ENCODE data around the gene MAML3.

Gene MAML3

DNA sequence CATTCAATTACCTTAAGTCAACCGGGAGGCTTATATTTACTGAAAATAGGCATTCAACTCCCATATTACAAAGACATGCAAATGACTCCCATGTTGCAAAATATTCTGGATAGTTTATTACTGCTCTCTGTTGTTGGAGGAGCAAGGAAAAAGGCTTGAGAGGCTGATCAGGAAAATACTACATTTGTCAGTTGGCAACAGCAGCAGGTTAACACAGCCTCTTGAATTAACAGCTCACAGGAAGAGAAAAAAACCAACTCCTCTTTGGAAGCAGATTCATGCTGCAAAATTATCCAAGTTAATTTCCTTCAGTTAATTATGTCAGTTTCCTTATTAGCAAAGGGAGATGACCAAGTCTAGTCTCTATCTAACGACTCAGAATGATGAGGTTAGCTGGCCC, 238.9 kb downstream of the MAML3 start:
- no peak for DNase-seq

DNA sequence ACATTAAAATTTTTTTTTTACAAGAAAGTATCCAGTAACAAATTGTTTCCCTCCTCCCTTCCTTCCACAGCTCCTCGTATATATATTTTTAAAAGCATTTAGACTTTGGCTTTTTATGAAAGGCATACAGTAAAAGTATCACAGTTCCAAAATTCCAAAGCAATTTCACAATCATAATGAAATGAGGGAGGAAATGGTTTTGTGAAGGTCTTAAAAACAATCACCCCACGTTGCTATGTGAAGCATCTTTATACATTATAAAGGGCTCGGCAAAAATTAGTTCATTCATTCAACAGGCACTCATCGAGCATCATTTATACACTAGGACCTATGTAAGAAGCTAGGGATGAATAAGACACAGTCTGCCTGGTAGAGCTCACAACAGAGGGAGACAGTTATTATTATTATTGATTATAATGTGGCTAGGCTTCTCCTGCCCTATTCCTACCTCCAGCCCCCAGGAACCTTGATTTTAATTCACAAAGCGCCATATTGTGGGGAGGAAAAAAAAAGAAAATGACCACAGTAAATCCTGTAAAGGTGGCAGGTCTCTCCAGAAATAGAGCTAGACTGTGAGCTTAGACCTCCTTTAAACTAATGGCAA, 239.9 kb downstream of the MAML3 start:
- DNase-seq = peak; percentile 13

DNA sequence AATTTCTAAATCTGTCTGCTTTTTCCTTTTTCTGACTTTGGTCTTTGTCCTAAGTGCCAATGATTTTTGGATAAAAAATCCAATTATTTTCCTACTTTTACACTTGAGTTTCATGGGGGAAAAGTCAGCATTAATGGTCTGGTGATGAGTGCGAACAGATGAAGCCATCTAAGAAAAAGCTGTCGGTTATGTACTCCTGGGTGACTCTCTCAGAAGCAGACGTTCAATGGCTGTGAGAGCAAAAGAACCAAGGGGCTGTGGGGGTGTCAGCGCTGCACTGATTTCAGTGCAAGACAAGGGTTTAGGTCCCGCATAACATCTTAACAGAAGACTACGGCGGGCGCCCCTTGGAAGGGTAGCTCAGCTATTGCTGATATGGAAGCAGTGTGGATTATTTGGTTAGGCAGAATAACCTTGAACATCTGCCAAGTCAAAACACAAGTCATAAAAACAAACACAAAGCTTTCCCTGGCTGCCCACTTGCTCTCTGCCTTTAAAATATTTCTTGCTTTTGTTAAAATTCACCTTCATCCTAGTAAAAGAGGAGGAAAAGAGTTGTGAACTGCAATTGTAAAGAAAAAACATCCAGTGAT, 240.5 kb downstream of the MAML3 start:
- DNase-seq = no peak

DNA sequence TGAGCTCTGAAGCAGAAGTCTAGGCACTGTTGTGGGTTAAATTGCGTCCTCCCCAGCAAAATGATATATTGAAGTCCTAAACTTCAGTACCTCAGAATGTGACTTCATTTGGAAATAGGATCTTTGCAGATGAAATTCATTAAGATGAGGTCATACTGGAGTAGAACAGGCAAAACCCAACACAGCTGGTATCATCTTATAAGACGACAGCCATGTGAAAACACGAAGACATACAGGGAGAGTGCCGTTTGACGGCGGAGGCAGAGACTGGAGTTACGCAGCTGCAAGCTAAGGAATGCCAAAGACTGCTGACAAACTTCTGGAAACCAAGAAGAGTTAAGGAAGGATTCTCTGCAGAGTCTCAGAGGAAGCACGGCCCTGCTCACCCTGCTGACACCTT, 241.5 kb downstream of the MAML3 start:
- no peak for DNase-seq

DNA sequence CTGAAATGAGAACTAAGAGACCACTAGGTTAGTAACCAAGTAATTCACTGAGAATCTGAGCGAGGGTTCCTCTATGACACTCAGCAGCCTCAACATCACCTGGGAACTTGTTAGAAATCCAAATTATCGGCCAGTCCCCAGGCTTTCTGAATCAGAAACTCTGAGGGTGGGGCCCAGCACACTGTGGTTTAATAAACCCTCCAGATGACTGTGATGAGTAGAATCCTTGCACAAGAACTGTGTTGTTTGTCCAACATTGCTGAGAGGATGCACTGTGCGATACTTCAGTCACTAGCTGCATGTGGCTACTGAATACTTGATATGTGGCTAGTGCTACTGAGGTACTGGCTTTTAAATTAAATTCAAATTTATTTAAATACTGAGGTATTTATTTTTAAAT, 243.9 kb downstream of the MAML3 start:
- DNase-seq = no peak

DNA sequence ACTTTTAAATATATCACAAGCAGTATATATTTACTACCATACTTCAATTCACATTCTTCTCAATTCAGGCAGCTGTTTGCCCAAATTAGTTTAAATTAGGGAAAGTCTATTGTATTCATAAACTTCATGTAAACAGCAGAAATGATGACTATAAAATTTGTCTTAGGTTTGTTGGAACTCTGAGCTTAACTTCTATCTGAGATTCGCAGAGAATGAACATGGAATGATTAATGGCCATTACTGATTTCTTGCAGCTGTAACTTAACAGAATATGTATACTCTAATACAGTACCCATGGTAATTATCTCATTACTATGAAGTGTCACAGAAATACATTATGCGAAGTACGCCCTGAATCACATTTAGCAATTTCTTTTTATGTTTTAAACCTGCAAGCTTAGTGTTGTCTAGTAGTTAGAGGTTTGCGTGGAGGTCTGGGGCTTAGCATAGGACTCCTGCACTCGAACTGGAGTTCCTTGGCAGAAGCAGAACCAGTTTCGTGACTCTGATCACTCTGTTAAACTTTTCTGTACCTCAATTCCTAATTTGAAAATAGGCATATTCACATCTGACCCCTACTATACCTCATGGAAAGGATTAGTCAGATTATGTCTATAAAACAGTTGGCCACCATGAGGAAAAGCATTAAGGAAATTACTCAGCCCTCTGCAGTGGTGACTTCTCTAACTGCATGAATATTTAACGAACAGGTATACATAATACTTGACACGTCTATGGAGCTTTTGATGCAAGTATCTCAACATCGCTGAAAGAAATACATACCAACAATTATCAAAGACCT, 245.1 kb downstream of the MAML3 start:
- no peak for DNase-seq

DNA sequence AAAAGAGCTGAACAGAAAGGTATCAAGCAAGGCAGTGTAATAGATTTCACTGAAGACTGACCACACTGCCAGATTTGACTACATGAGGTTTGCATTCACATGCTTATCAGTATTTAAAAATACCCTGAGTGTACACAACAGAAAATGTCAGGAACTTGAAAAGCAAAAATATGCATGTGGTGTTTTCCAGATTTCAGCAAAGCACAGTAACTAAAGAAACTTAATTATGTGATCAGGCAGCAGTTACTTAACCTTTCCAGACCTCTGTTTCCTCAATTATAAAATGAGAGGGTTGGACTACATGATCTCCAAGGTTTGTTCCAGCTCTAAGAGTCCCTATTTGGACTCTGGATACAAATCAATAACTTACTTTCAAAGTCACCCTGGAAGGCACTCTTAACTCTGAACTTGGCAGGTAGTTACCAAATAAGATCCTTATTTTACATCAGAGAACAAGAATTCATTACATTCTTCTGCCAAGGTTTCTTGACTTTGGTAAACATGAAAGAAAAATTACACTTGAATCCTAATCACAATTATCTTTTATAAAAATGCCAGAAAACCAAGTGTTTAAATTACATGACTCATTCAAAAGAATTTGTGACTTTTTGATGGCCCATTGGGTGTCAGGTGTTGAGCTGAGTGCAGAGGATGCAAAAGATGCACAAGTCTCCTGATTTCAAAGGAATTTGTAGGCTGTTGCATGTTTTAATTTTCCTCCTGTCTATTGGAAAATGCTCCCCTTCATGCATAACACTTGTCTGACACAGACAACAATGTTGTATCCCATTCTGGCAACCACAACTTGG, 246.8 kb downstream of the MAML3 start:
- no peak for DNase-seq

DNA sequence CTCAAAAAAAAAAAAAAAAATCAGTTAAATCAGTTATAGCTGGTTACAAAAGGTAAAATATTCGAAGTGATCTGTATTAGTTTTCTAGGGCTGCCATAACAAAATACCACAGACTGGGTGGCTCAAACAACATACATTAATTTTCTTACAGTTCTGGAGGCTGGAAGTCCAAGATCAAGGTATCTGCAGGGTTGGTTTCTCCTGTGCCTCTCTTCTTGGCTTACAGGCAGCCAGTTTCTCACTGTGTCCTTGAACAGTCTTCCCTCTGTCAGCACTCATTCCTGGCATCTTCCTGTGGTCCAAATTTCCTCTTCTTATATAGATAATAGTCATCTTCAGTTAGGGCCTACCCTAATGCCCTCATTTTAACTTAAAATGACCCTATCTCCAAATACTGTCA, 248.5 kb downstream of the MAML3 start:
- DNase-seq = no peak

DNA sequence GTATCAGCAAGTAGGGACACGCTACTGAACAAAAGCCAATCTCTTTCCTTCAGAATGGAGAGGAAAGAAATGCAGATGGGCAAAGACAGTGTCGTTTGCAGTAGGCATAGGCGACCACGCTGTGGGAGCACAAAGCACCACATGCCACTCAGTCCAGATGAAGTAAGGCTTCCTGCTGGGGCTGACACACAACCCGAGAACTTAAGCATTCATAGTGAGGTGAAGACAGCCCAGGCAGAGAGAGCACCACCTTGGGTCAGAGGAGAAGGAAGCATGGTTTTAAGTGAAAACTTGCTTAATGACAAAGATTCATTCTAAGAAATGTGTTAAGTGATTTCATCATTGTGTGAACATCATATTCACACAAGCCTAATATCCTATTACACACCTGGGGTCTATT, 249.6 kb downstream of the MAML3 start:
- no peak for DNase-seq

DNA sequence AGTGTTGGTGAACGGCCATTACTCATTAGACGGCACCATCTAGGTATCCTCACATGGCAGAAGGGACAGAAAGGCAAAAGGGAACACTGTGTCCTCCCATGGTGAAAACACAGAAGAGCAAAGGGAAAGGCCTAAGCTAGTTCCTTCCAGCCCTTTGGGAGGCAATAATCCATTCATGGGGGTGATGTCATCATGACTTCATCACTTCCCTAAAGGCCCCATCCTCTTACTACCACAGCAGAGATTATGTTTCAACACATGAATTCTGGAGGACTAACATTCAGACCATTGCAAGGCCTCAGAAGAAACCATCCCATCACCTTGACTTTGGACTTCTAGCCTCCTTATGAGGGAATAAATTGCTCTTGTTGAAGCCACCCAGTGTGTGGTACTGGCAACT, 250.1 kb downstream of the MAML3 start:
- DNase-seq = no peak

DNA sequence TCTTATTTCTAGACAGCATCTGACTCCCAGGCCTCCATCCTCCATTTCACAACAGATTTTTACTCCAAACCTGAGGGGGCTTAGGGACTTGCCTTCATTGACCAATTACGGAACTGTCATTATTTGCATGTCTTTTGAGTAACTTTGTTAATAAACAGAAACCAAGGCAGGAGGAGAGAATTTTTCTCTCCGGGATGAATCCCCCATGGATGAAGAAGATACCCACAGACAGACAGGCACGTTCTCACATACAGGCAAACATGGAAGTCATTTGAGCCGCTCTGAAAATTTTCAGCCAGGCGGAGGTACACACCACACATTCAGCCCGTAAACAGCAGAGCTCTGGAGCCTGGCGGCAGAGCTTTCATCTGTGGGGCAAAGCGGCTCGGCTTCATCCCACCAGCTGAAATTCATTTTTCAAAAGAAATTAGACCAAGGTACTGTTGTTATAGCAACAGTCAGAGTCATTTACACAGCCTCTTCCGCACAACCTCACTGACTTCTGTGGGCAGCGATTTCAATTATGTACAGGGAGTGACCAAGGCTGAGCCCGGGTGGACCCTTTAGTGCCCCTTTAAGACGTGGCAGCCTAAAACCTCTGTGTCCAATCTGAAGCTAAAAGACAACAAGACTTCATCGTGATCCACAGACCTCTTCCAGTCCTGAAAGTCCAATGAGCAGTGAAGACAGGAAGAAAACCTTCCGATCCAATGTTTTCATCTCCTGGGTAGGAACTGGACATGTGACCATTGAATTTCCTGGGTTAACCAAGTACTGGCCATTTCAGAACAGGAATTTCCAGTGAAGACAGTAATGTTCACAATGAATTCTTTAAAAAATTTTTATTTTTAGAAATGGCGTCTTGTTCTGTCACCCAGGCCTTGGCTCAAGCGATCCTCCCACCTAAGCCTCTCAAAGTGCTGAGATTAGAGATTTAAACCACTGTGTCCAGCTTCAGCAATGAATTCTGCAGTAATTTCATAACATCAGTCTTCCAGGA, 251.4 kb downstream of the MAML3 start:
- peak; percentile 39 for DNase-seq

DNA sequence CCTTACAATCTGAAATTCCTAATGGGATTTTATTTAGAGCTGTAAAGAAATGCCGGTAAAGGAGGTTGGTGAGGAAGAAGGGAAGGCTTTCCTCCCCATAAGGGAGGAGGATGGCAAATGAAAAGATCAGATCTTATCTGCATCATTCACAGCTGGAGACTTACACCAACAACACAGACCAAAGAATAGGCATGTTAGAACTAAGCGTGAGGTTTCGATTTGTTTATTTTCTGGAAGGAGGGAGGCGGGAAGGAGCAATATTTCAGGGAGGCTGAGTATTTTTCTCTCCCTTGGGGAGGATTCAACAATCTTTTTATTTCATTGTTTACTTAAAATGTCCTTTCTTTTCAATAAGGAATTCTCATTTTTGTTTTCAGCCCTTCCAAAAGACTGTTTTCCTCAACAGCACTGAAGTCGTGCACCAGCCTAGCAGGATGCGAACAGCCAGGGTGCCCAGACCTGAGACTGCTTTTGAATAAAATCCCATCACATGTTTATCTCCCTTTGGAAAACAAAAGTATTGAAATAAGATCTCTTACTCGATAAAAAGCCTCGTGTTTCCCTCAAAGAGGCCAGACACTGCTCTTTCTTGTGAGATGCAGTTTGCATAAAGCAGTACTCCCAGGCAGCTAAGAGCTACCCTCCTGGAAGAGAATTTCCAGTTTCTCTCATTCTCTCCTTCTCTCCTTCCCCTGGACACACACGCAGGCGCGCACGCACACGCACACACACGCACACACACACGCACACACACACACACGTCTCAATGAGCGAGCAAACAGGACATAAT, 252.3 kb downstream of the MAML3 start:
- DNase-seq = no peak

DNA sequence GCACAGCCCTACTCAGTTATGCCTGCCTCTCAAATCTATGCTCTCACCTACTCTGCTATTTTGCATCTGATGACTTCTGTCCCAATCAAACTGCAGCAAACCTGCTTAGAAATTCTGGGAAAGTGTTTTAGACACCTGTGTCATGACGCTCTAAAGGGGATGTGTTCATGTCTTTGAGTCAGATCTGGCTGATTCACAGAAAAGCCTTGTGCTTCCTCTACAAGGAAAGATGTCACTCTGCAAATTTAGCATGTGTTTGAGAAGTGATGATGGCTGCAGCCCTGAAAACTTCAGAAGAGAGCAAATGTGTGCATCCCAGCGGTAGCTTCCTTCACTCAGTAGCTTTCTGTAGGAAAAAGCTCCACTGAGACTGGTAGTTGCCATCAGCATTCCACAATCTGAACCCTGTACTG, 253.0 kb downstream of the MAML3 start:
- DNase-seq = no peak

DNA sequence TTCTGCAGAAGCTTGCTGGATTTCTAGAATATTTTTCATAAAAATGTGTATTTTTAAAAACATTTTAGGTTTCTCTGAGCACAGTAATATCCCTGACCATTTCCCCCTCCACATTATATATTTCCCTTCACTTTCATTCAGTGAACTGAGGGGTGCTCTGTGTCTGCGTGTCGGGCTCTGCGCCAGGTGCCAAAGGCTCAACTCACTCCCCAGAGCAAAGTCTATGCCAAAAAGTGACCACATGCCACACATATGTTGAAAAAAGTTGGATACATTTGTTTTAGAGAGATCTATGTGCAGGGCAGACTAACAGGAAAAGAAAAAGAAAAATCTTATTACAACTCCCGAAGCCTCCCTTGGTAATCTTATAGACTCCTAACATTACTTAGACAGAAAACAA, 254.6 kb downstream of the MAML3 start:
- DNase-seq = no peak

DNA sequence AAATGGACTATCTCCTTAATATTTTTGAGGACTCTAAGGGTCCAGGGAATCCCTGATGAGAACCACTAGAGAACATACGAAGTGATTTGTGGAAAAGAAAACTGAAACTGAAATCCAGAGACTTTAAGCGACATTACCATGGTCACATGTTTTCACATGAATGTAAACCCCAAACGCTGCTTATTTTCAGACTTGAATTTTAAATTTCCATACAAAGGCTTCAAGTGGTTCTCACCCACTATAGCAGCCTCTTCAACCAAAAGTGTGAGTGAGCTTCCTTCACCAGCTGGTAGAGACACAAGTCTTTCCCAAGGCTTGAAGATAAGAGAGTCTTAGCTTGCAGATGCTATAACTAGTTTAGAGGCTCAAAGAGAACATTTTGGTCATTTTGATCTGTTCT, 255.7 kb downstream of the MAML3 start:
- no peak for DNase-seq

DNA sequence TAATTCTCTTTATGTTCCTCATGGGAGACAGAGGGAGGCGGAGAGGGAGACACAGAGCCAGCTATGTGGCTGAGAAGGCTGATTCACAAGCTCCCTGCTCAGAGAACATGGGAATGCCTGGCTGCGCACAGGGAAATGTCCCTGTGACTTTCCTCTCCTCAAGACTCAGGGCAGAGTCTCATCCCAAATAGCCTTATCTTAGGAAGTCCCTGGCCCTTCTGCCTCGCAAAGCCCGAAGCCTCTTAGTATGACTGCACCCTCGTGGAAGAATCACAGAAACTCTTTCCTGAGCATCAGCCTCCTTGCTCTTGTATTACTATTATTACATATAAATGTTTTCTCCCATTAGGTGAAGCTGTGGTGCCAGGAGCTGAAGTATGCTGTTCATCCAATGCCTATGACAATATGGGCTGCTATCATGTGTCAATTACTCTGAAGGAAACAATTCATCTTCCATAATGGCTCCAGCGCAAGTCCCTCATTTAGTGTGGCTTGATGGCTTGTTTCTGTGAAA, 257.8 kb downstream of the MAML3 start:
- DNase-seq = no peak

DNA sequence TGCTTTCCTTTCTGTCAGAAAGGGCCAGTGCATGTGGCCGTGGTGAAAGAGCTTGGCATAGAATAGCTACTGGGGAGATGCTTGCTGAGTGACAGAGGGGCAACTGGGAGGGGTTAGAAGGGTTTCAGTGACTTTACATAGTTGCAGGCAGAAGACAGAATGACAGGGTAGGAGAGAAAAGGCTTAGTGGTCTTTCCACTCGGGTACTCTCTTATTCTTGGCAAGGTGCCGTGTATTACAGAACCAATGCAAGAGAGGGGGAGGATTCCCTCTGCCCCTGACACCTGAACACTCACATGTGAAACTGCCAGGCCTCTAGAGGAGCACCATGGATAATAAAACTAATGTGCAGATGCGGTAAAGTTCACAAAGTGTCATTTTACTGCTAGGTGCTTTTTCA, 260.2 kb downstream of the MAML3 start:
- no peak for DNase-seq

DNA sequence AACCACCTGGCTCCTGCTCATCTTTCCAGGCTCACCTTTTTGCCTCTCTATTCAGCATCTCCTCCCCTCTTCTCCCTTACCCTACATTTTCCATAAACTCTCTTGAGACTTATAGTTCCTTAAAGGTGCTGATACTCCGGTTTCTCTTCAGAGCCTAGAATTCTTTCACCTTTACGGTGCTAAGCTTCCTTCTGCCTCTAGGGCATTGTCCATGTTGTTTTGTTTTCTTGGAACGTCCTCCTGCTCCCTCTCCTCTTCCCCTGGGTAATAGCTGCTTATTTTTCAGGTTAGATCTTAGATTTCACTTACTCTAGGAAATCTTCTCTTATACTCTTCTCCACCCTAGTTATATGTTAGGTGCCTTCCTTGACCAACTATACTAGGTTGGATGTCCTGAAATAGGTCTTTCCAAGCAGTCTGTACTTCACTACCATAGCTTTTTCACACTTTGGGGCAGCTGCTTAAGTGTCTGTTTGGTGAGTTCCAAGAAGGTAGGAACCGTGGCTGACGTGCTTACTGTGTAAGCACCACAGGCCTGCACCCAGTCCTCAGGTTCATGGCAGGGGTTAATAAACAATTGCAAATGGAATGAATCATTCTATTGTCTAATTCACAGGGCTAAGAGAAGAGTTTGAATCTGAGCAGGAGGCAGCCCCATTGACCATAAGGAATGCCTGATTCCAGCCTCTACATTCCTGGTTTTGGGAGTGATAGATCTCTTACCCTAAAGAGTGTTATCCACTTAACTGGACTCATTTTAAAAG, 260.8 kb downstream of the MAML3 start:
- no peak for DNase-seq

DNA sequence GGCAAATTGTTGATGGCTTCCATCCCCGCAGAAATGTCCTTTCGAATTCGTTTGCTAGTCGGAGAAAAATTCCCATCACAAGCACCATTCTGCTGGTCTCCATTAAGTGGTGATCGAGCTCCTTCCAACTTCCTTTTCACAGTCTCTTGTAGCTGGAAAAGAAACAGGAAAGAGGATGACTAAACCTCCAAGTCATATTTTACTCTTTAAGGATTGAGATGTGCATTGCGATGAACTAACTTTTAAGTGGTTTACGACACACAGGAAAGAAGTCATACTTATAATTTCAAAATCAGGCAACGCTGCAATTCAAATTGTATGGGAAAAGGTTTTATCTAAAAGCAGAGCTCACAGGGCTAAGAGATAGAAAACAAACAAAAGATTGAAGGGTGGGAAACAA, 263.2 kb downstream of the MAML3 start:
- peak; percentile 71 for DNase-seq

DNA sequence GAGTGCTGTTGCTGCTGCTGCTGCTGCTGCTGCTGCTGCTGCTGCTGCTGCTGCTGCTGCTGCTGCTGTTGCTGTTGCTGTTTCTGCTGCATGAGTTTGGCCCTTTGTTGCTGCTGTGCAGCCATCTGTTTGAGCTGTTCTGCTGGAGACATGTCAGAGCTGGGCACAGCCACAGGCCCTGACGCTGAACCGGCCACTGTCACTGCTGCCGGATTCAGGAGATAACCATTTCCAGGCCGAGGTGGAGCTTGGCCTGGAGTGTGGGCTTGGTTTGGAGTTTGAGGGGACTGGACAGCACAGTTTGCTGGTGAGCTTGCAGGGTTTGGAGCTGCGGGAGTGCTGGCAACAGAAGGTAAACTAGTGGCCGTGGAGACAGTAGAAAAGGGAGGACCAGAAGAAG, 264.1 kb downstream of the MAML3 start:
- no peak for DNase-seq
